SK-N-SH (cell line): ENCODE results near the gene NAPG.

Experiments used
- FOXM1 ChIP-seq: IDR thresholded peaks from 2 replicates; pipeline ENCODE4 v1.4.0; 2012; ENCODE audit warnings: low read depth, mild to moderate bottlenecking
- GABPA ChIP-seq: IDR thresholded peaks from 2 replicates; pipeline ENCODE4 v1.4.0; 2012; ENCODE audit warnings: low read depth, mild to moderate bottlenecking
- NFIC ChIP-seq: IDR thresholded peaks from 2 replicates; pipeline ENCODE4 v1.4.0; 2012; ENCODE audit warnings: borderline replicate concordance
- NRF1 ChIP-seq: IDR thresholded peaks from 2 replicates; pipeline ENCODE4 v1.6.1; 2012; ENCODE audit warnings: low read depth, mild to moderate bottlenecking, low read length
- POLR2AphosphoS5 ChIP-seq: IDR thresholded peaks from 2 replicates; pipeline ENCODE4 v1.6.1; 2012; ENCODE audit warnings: low read depth, low read length
- RAD21 ChIP-seq: IDR thresholded peaks from 2 replicates; pipeline ENCODE4 v1.6.1; 2012; ENCODE audit warnings: mild to moderate bottlenecking, low read length
- SMC3 ChIP-seq: IDR thresholded peaks from 2 replicates; pipeline ENCODE4 v1.6.1; 2012; ENCODE audit warnings: low read depth, low read length, improper control_type of control experiment
- TAF1 ChIP-seq: IDR thresholded peaks from 2 replicates; pipeline ENCODE4 v1.6.1; 2012; ENCODE audit warnings: low read depth, mild to moderate bottlenecking, low read length, moderate library complexity, borderline replicate concordance
- YY1 ChIP-seq: IDR thresholded peaks from 2 replicates; pipeline ENCODE4 v1.4.0; 2012; ENCODE audit warnings: low read depth, mild to moderate bottlenecking

DNA sequence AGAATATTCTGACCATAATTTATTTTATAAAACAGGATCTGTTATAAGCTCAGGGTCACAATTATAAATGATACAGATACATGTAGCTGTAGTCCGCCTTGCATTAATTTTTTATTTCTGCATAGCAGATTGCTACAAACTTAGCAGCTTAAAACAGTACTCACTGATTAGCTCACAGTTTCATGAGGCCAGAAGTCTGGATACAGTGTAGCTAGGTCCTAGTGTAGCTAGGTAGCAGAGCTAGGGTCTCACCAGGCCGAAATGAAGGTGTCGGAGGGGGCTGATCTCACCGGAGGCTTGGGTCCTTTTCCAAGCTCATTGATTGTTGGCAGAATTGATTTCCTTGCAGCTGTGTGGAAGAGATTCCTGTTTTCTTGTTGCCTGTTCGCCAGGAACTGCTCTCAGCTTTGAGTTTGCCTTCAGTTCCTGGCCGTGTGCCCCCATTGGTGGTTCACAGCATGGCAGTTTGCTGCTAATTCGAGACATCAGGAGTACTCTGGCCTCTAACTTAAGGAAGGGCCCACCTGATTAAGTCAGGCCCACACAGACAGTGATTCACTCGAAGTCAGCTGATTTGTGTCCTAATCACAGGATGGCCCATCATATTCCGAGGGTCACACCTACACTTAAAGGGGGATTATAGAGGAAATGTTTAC lies 18.4 kb downstream of the NAPG start:
- TF ChIP-seq TAF1 (no peak), NFIC (no peak), GABPA (no peak), SMC3 (no peak), NRF1 (no peak), YY1 (no peak), POLR2AphosphoS5 (no peak), RAD21 (no peak), FOXM1 (no peak)
